GM19452 (cell line): ENCODE results near the gene OR5A1.
"Not testable (repeated sequence)": the region's sequence is repeated elsewhere in the genome, so short reads cannot be mapped to it uniquely, and the experiment has no call there.

Experiments
- ATAC-seq: cut with Tn5 transposase; IDR thresholded peaks from one replicate; pipeline ENCODE4 v1.9.1; 2021; ENCODE audit not compliant: unreplicated experiment

Gene OR5A1

DNA sequence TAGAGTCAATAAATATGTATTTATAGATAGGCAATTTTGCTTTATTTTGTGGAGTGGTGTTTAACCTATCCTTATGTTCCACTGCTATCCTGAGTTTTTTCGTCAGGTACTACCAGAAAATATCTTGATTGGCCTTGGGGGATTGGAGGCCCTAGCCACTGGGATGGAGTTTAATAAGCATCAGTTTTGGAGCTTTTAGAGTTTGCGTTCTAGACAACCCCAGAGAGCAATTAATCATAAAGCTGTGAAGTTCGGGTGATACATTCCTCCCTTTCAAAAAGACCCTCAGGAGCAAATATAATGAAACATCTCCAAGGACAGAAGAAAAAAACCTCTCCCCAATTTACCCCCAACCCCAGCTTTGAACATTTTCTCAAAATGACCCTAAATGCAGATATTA, at the start of gene OR5A1:
Gene OR5A1 (plus strand): TSS at position 301 of the 400 bp plus-strand sequence. CDS start 6,700 bp downstream, outside the sequence.
- ATAC-seq, result no peak

GRCh38 chr11:59394186-59394585, 42.1 kb upstream of the OR5A1 start:
- no peak for ATAC-seq

GRCh38 chr11:59400461-59401261, 35.6 kb upstream of the OR5A1 start:
- no peak for ATAC-seq

DNA sequence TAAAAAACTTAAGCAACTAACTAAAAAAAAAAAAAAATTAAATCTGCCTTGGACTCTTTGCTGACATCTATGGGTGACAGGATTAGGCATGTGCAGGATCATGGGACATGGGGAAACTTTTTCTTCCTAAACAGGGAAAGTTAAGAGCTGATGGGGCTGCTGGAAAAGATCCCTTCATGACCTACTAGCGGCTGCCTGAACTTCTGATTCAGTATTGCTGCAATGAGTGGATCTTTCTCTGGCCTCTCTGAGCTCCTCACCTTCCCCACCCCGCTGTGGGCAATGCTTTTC, 35.1 kb upstream of the OR5A1 start:
- ATAC-seq, result no peak

GRCh38 chr11:59403546-59403945, 32.7 kb upstream of the OR5A1 start:
- no peak for ATAC-seq

DNA sequence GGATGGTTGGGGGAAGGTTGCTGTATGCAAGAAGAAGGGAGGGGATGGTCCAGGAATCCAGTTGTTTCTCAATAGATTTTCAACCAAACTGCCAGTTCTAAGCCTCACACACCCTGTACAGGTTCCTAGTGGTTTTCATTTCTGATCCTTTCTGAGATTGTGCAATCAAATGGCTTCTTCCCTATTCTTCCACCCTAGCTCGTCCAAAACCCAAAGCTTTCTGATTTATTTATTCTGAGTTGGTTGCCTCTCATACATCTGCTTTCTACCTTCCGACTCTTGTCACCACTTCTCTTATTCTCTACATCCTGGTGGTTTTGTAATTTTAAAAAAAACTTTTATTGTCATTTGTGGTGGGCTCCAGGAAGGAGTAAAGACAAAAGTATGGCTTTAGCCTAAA, 22.6 kb upstream of the OR5A1 start:
- ATAC-seq, result no peak

- no peak for ATAC-seq
Observed at GRCh38 chr11:59415111-59415510, 21.2 kb upstream of the OR5A1 start.

GRCh38 chr11:59416613-59417012, 19.7 kb upstream of the OR5A1 start:
- no peak for ATAC-seq

- no peak for ATAC-seq
Observed at GRCh38 chr11:59417023-59417422, 19.2 kb upstream of the OR5A1 start.

DNA sequence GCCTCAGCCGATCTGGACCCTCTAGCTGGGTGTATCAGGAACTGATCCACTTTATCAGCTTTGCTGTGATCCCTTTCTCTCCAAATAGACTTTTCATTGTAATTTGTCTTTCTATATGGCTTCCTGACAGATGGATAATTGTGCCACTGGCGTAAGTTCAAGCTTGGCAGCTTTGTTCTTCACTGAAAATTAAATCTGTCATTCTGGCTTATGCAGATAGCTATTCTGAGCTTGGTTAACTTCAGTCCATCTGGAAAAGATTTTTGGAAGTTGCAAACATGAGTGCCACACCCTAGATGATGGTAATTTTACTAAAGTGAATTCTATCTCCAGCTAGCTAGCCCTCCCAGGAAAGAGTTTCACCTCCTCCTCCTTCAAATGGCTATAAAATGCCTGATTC, 18.1 kb upstream of the OR5A1 start:
- no peak for ATAC-seq

GRCh38 chr11:59423835-59424234, 12.4 kb upstream of the OR5A1 start:
- no peak for ATAC-seq

DNA sequence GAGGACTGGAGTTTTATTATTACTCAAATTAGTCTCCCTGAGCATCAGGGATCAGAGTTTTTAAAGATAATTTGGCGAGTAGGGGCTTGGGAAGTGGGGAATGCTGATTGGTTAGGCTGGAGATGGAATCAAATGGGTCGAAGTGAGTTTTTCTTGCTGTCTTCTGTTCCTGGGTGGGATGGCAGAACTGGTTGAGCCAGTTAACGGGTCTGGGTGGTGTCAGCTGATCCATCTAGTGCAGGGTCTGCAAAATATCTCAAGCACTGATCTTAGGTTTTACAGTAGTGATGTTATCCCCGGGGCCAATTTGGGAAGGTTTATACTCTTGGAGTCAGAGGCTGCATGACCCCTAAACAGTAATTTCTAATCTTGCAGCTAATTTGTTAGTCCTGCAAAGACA, 11.1 kb upstream of the OR5A1 start:
- ATAC-seq, result no peak

DNA sequence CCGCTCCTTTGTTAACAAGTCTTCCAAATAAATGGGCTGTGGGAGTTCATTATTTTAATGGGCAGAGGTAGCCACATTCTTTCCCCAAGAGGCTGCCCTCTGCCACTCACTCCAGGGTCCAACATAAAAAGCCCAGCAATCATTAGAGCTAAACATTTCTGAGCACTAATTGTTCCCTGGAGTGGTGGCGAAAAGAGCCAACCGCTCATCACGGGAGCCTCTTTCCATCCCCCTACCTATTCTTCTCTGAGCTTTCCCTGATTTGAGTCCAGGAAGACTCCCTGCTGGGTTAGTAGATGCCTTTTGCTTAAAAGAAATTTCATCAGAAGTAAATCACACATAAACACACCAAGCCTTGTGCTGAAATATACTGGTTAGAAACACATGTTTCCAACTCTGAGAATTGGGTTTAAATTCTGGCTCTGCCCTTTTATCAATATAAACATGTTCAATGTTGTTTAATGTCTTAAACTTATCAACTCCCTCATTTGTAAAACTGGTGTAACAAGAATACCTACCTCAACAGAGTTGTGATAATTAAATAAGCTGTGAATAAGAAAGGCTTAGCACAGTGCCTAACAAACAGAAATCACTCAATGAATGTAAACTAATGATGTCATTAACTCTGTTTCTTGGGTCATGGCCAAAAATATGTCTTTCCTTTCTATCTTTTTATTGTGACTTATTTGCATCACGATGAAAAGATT, 9.8 kb upstream of the OR5A1 start, which contains the start of gene OR5A2:
Gene OR5A2 (minus strand): TSS at position 53 of the 707 bp plus-strand sequence. CDS start 3,460 bp downstream, outside the sequence.
- no peak for ATAC-seq

GRCh38 chr11:59427068-59427382, 9.2 kb upstream of the OR5A1 start:
- no peak for ATAC-seq

DNA sequence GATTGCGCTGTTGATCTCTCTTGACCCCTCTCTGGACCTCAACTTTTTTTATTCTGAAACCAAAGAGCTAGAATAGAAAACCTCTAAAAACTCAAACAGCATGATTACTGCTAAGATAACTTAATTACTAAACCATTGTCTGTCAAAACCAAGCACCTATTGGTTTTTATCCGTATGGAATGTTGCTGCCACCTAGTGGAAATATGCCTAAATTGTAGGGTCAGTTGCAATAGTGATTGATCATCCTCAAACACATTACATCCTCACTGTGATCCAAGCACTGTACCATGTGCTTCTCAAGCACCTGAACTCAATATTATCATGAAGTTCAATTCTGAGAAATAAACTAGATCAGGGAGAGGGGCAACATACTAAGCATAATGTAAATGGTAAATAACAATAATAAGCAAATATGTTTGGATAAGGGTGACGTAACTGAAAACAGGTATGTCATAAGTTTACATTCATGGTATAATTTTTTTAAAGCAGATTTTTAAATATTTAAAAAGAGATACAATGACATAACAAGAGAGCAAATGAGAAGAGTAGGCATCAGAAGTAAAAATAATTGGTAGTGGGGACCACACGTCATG, 6.2 kb upstream of the OR5A1 start:
- ATAC-seq, result peak; percentile 81

GRCh38 chr11:59437770-59438169, 1.5 kb downstream of the OR5A1 start:
- no peak for ATAC-seq

- ATAC-seq, result not testable (repeated sequence)
Observed at GRCh38 chr11:59445624-59446023, 9.4 kb downstream of the OR5A1 start.

DNA sequence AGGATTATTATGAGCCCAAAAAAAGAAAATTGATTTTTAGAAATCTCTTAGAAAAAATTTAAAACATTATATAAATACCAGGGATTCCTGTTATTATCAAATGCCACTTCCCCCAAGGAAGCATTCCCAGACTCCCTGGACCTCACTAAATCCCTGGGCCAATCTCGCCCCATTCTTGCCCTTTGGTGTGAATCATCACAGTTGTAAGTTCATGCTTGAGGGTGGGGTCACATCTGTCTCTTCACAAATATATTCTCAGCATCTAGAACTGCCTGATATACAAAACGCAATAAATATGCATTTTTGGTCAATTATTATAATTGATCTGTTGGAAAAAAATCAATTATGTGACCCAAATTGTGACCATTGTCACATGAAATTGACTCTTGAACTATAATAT, 12.2 kb downstream of the OR5A1 start:
- no peak for ATAC-seq

DNA sequence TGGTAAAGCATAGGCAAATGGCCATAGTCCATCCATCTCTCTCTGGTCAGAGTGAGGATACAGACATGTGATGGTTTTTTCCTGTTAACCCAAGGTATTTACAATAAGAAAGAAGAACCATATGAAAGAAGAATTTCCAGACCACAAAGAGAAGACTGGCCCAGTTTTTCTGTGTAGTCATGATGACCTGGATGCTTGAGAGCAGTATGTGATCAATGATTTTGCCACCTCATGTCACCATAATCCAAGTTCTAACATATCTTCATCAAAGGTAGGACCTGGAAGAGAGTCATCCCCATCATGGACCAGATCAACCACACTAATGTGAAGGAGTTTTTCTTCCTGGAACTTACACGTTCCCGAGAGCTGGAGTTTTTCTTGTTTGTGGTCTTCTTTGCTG, 20.4 kb downstream of the OR5A1 start, which contains the start of gene OR4D6:
Gene OR4D6 (plus strand): TSS at position 301 of the 400 bp plus-strand sequence. CDS start 0 bp downstream, at position 301.
- ATAC-seq, result no peak

DNA sequence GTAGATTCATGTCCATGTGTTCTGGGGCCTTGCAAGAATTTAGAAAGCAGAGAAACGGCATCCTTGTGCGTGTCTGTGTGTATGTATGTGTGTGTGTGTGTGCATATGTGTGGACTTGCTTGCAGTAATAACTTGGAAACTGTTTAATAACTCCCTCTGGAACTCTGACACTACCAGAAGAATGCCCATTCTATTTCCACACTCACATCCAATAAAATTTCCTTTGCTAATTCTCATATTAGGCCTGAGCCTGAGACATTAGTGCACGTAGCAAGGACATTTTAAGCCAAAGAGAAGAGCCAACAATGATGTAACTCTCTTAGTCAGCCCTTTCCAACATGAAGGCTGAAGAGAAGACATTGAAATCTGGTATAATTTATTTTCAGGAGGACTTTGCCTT, 23.6 kb downstream of the OR5A1 start:
- no peak for ATAC-seq

GRCh38 chr11:59463190-59463641, 26.9 kb downstream of the OR5A1 start:
- ATAC-seq, result no peak

DNA sequence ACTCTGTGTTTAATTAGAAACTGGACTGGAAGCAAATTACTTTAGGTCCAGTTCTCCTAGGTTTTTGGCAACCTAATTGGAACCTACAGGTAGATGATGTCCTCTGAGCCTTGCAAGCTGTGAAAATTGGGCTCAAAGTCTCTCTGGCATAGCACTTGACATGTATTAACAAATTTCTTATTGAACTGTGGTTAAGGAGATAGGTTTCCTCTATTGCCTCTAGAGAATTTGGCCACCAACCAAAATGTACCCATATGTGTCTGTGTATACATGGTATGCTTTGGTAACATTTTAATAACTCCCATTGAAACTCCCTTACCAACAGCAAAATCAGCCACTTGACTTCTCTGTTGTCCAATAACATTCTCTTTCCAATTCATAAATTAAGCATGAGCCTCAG, 36.7 kb downstream of the OR5A1 start, which contains the start of gene OR4D10:
Gene OR4D10 (plus strand): TSS at position 301 of the 400 bp plus-strand sequence. CDS start 4,115 bp downstream, outside the sequence.
- no peak for ATAC-seq
